HG03565 (cell line): ENCODE measurements around the gene PRSS53.

Experiments
- ATAC-seq: cut with Tn5 transposase; IDR thresholded peaks from one replicate; pipeline ENCODE4 v1.9.1; 2021; ENCODE audit warnings: mild to moderate bottlenecking, moderate library complexity; ENCODE audit not compliant: unreplicated experiment

The PRSS53 gene

GRCh38 chr16:31099860-31100638 lies 11.3 kb upstream of the PRSS53 start:
- no peak for ATAC-seq

GRCh38 chr16:31094424-31095120 lies 5.8 kb upstream of the PRSS53 start, which contains the start of gene VKORC1:
VKORC1 (minus strand) TSS chr16:31094797; CDS start chr16:31094729, 68 bp downstream.
- ATAC-seq = peak; percentile 61

GRCh38 chr16:31094088-31094423 lies 5.3 kb upstream of the PRSS53 start:
- ATAC-seq = no peak

- ATAC-seq = no peak
Observed at GRCh38 chr16:31093132-31093703, 4.5 kb upstream of the PRSS53 start.

- no peak for ATAC-seq
Observed at GRCh38 chr16:31092330-31092729, 3.6 kb upstream of the PRSS53 start.

- ATAC-seq = no peak
Observed at GRCh38 chr16:31090540-31090939, 1.8 kb upstream of the PRSS53 start.

- ATAC-seq = no peak
Observed at GRCh38 chr16:31089199-31089598, 456 bp upstream of the PRSS53 start.

- no peak for ATAC-seq
Observed at GRCh38 chr16:31087971-31088370, 772 bp downstream of the PRSS53 start.

GRCh38 chr16:31087481-31087880 lies 1.3 kb downstream of the PRSS53 start:
- ATAC-seq = no peak

GRCh38 chr16:31086629-31086906 lies 2.2 kb downstream of the PRSS53 start:
- ATAC-seq = no peak

GRCh38 chr16:31085873-31086628 lies 2.7 kb downstream of the PRSS53 start:
- ATAC-seq = no peak

GRCh38 chr16:31085411-31085810 lies 3.3 kb downstream of the PRSS53 start:
- ATAC-seq = no peak

- no peak for ATAC-seq
Observed at GRCh38 chr16:31084584-31085302, 4.0 kb downstream of the PRSS53 start.

- no peak for ATAC-seq
Observed at GRCh38 chr16:31083981-31084380, 4.8 kb downstream of the PRSS53 start.

- ATAC-seq = no peak
Observed at GRCh38 chr16:31083556-31083955, 5.2 kb downstream of the PRSS53 start.

GRCh38 chr16:31083081-31083480 lies 5.7 kb downstream of the PRSS53 start:
- no peak for ATAC-seq

- no peak for ATAC-seq
Observed at GRCh38 chr16:31082368-31083045, 6.2 kb downstream of the PRSS53 start.

- no peak for ATAC-seq
Observed at GRCh38 chr16:31081428-31082351, 7.1 kb downstream of the PRSS53 start.

- ATAC-seq = no peak
Observed at GRCh38 chr16:31080756-31081419, 7.9 kb downstream of the PRSS53 start.
